Activated CD8-positive, alpha-beta memory T cell treated with anti-CD3 and anti-CD28 coated beads for 1 hour (primary cell): ENCODE measurements around the gene SPRYD3.

Experiments used
- DNase-seq, 2 donors: peaks; one replicate each; pipeline ENCODE4 v3.0.0-alpha.2; 2020; ENCODE audit warnings: low read depth in 1 of 2; ENCODE audit errors: extremely low read depth in 1 of 2

Gene SPRYD3

GRCh38 chr12:53053218-53054111, 25.7 kb downstream of the SPRYD3 start:
- peak; percentile 15 to 36 for DNase-seq

- no peak for DNase-seq
Measured at GRCh38 chr12:53052419-53053217, 26.6 kb downstream of the SPRYD3 start.

GRCh38 chr12:53051881-53052412, 27.2 kb downstream of the SPRYD3 start:
- DNase-seq = no peak

- DNase-seq = no peak
Measured at GRCh38 chr12:53051058-53051880, 27.9 kb downstream of the SPRYD3 start.

GRCh38 chr12:53050426-53051057, 28.6 kb downstream of the SPRYD3 start:
- DNase-seq = no peak

GRCh38 chr12:53049571-53050318, 29.4 kb downstream of the SPRYD3 start, which contains the start of gene TNS2:
TSS of gene TNS2 (plus strand) at chr12:53050065. CDS start at chr12:53050186, 121 bp downstream.
- no peak for DNase-seq

GRCh38 chr12:53048780-53049401, 30.3 kb downstream of the SPRYD3 start:
- DNase-seq = no peak

GRCh38 chr12:53048033-53048779, 31.0 kb downstream of the SPRYD3 start:
- DNase-seq = no peak

- peak; percentile 12 to 61 for DNase-seq
Measured at GRCh38 chr12:53047221-53048032, 31.8 kb downstream of the SPRYD3 start.

- DNase-seq = no peak
Measured at GRCh38 chr12:53046655-53047220, 32.5 kb downstream of the SPRYD3 start.

- DNase-seq = no peak
Measured at GRCh38 chr12:53045696-53046045, 33.5 kb downstream of the SPRYD3 start.

GRCh38 chr12:53044896-53045695, 34.1 kb downstream of the SPRYD3 start:
- DNase-seq = no peak

GRCh38 chr12:53044052-53044581, 35.1 kb downstream of the SPRYD3 start:
- DNase-seq = no peak

- DNase-seq = no peak
Measured at GRCh38 chr12:53042607-53043454, 36.4 kb downstream of the SPRYD3 start.

- no peak for DNase-seq
Measured at GRCh38 chr12:53039851-53040250, 39.3 kb downstream of the SPRYD3 start.
